Measurements from ENCODE around the gene ELMO3. TPM values are rescaled to one million over a fixed set of nuclear protein-coding genes. Genes with fewer than 3 reads are reported as not detected.

ELMO3 gene
- total and polyA plus RNA-seq, 4 donors, result 0.97 to 7.4 (median 4.6) TPM

DNA sequence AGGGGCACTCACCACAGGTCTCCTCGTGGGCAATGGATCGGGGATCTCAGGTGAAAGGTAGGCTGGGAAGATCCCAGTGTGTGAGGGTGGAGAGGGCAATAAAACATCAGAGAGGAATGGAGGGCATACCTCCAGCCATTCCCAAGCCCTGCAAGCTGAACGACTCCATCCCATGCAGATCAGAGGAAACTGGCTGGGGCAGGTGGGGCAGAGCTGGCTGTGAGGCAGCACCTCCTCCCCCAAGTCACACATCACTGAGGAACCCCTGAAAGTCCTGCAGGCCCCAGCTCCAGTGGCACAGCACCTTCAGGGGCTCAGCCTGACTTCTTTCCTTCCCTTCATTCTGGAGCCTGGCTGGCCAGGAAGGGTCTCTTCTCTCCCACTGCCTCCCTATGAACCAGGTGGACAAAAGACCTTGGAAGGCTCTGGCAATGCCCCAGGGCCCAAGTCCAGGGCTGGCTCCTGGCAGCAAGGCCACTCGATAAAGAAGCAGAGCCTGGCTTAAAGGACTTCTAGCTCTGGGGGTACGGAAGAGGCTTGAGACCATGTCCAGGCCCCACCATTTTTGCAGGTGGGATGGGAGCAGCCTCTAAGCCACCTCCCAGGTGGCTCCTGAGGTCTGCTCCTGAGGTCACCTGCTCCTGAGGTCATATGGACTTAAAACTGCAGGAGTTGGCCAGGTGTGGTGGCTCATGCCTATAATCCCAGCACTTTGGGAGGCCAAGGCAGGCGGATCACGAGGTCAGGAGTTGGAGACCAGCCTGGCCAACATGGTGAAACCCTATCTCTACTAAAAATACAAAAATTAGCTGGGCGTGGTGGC lies 14.5 kb downstream of the ELMO3 start:
- ATAC-seq (ENCODE audit: low FRiP score) (no peak), DNase-seq (no peak)
- Histone ChIP-seq H3K9me3 (ENCODE audit: control insufficient read depth, low read length) (no peaks in the 10 kb centered on the region), H3K27ac (ENCODE audit: low read depth in 1 of 2, low read length in 2 of 2) (no peak overlapping the region), H3K27me3 (ENCODE audit: control insufficient read depth in 1 of 2, insufficient read depth in 2 of 2, low read length in 1 of 2) (no peaks in the 10 kb centered on the region), H3K4me3 (ENCODE audit: low read length in 2 of 2) (no peak overlapping the region), H3K36me3 (ENCODE audit: control insufficient read depth in 1 of 2, insufficient read depth in 2 of 2, low read length in 1 of 2) (no peaks in the 10 kb centered on the region), H3K4me1 (ENCODE audit: control insufficient read depth in 1 of 2, insufficient read depth in 2 of 2, low read length in 2 of 2) (no peaks in the 10 kb centered on the region)
- 71 to 74% methylated on average over 8 of the region's 8 CpGs for WGBS, 2 donors
- intact Hi-C loops (cut with DNase I), result no loop called here

DNA sequence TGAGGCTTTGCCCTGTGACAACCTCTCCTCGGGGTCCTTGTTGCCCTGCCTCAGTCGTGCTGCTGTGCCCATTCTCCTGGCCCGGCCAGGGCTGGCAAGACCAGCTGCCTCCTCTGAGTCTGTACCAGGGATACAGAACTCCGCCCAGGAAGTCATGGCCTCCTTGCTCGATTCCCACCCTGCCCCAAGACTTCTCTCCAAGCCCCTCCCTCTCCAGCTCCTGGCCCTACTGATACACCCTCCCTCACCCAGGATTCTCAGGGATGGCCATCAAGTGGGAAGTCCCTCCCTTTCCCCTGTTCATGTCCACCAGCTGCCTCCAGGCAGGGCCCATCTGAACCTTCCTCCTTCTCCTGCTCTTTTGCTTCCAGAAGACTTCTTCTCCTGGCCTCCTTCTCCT lies 16.8 kb downstream of the ELMO3 start:
- intact Hi-C loops (cut with DNase I), result no loop called here
- WGBS, 2 donors, result 63 to 70% methylated on average over 5 of the region's 5 CpGs
- no peaks in the 10 kb centered on the region for H3K36me3 ChIP-seq (ENCODE audit: control insufficient read depth in 1 of 2, insufficient read depth in 2 of 2, low read length in 1 of 2)
- no peak for DNase-seq
- H3K27ac ChIP-seq (ENCODE audit: low read depth in 1 of 2, low read length in 2 of 2), result no peak overlapping the region
- no peaks in the 10 kb centered on the region for H3K4me1 ChIP-seq (ENCODE audit: control insufficient read depth in 1 of 2, insufficient read depth in 2 of 2, low read length in 2 of 2)
- H3K4me3 ChIP-seq (ENCODE audit: low read length in 2 of 2), result no peak overlapping the region
- no peaks in the 10 kb centered on the region for H3K9me3 ChIP-seq (ENCODE audit: control insufficient read depth, low read length)
- ATAC-seq (ENCODE audit: low FRiP score), result no peak
- H3K27me3 ChIP-seq (ENCODE audit: control insufficient read depth in 1 of 2, insufficient read depth in 2 of 2, low read length in 1 of 2), result no peaks in the 10 kb centered on the region

DNA sequence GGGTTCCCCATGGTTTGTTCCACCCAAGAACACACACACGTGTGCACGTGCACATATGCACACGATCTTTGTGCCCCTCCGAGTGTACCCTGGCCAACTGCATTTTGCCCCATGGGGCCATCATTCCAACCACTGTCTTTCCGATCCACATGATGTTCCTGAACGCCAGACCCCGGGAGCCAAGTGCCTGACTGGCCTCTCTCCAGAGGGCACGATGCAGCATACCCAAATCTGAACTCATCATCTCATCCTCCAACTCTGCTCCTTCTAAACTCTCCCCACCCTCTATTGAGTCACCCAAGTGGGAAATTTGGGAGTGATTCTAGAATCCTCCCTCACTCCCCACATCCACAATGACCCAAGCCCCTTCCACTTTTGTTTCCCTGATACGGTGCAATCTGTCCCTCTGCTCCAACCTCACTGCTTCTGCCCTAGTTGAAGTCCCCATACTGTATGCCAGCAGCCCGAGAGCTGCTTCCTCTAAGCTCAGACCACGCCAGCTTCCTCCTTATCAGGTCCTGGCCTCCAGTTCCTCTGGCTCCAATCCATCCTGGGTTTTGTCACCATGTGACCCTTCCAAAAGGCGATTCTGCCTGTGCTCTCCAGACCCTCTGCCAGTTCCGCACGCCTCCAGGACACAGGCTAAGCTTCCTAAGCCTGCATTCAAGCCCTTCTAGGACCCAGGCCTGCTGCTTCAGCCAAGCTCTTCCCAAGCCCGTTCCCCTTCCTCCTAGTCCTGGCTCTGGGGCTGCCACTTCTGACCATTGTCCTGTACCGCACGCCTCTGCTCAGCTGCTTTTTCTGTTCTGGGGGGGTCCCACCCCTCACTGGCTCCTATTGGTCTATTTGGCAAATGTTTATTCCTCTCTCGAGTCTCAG lies 17.9 kb downstream of the ELMO3 start:
- no peak overlapping the region for H3K27ac ChIP-seq (ENCODE audit: low read depth in 1 of 2, low read length in 2 of 2)
- no peaks in the 10 kb centered on the region for H3K9me3 ChIP-seq (ENCODE audit: control insufficient read depth, low read length)
- no peaks in the 10 kb centered on the region for H3K4me1 ChIP-seq (ENCODE audit: control insufficient read depth in 1 of 2, insufficient read depth in 2 of 2, low read length in 2 of 2)
- 58% methylated on average over 18 of the region's 18 CpGs for WGBS, 2 donors
- peak; percentile 72 for ATAC-seq (ENCODE audit: low FRiP score)
- peak in 1 of 2 donors; percentile 81 for DNase-seq
- H3K4me3 ChIP-seq (ENCODE audit: low read length in 2 of 2), result no peak overlapping the region
- intact Hi-C loops (cut with DNase I), result no loop called here
- no peaks in the 10 kb centered on the region for H3K36me3 ChIP-seq (ENCODE audit: control insufficient read depth in 1 of 2, insufficient read depth in 2 of 2, low read length in 1 of 2)
- no peaks in the 10 kb centered on the region for H3K27me3 ChIP-seq (ENCODE audit: control insufficient read depth in 1 of 2, insufficient read depth in 2 of 2, low read length in 1 of 2)

DNA sequence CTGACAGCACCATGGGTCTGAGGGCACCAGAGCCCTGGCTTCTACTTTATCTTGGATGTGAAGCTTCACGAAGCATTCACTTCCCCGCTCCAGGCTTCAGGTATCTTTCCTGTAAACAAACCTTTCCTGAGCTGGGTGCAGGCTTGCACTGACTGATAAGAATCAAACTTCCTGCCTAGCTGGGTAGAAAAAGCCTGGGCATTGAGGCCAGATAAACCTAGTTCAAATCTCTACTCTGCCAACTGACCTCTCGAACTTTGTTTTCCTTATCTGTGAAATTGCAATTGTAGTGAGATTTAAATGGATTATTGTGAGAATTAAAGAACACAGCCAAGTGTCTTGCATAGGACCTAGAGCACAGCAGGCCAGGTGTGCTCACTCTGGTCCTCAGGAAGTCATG lies 25.1 kb downstream of the ELMO3 start:
- intact Hi-C loops (cut with DNase I), result no loop called here
- ATAC-seq (ENCODE audit: low FRiP score) (no peak), DNase-seq (no peak)
- H3K27ac ChIP-seq (ENCODE audit: low read depth in 1 of 2, low read length in 2 of 2), result no peak overlapping the region
- H3K9me3 ChIP-seq (ENCODE audit: control insufficient read depth, low read length), result no peaks in the 10 kb centered on the region
- H3K36me3 ChIP-seq (ENCODE audit: control insufficient read depth in 1 of 2, insufficient read depth in 2 of 2, low read length in 1 of 2), result no peaks in the 10 kb centered on the region
- no peak overlapping the region for H3K4me3 ChIP-seq (ENCODE audit: low read length in 2 of 2)
- no peaks in the 10 kb centered on the region for H3K4me1 ChIP-seq (ENCODE audit: control insufficient read depth in 1 of 2, insufficient read depth in 2 of 2, low read length in 2 of 2)
- WGBS, 2 donors, result 74 to 78% methylated on average over 3 of the region's 3 CpGs
- H3K27me3 ChIP-seq (ENCODE audit: control insufficient read depth in 1 of 2, insufficient read depth in 2 of 2, low read length in 1 of 2), result no peaks in the 10 kb centered on the region

DNA sequence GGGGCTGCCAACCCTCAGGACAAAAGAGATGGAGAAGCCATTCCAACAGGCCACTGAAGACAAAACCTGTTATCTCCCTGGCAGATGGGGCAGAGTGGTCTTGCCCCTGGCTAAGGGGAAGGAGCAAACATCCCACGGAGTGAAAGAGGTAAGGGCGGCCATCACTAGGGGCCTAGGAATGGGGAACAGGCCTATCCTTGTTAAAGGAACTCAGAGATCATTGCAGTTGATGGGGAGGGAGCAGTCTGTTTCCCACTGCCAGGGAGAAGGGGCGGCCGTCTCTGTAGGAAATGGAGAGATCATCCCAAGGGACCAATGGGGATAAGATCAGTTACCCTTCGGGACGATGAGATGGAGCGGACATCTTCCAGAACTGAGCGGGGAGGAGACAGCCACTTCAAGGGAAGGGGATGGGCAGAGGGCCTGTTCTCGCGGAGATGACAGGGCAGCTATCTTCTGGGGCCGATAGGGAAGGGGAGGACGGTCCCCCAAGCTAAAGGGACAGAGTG lies 27.4 kb downstream of the ELMO3 start:
- Histone ChIP-seq H3K27ac (ENCODE audit: low read depth in 1 of 2, low read length in 2 of 2) (peak overlapping the region in 1 of 2 donors; percentile 20), H3K27me3 (ENCODE audit: control insufficient read depth in 1 of 2, insufficient read depth in 2 of 2, low read length in 1 of 2) (no peaks in the 10 kb centered on the region), H3K4me3 (ENCODE audit: low read length in 2 of 2) (peak overlapping the region; percentile 39 to 56), H3K36me3 (ENCODE audit: control insufficient read depth in 1 of 2, insufficient read depth in 2 of 2, low read length in 1 of 2) (peaks cover 0 to 4% of the 10 kb centered on the region in 2 donors), H3K4me1 (ENCODE audit: control insufficient read depth in 1 of 2, insufficient read depth in 2 of 2, low read length in 2 of 2) (no peaks in the 10 kb centered on the region), H3K9me3 (ENCODE audit: control insufficient read depth, low read length) (no peaks in the 10 kb centered on the region)
- ATAC-seq (ENCODE audit: low FRiP score) (peak; percentile 30), DNase-seq (no peak)
- WGBS, 2 donors, result 7 to 8% methylated on average over 12 of the region's 12 CpGs
- intact Hi-C loops (cut with DNase I), result loop anchor here in 1 of 2 donors (5.0 kb wide), 1 partner anchor 34 kb away; the partner anchor contains the start of genes E2F4 and EXOC3L1

DNA sequence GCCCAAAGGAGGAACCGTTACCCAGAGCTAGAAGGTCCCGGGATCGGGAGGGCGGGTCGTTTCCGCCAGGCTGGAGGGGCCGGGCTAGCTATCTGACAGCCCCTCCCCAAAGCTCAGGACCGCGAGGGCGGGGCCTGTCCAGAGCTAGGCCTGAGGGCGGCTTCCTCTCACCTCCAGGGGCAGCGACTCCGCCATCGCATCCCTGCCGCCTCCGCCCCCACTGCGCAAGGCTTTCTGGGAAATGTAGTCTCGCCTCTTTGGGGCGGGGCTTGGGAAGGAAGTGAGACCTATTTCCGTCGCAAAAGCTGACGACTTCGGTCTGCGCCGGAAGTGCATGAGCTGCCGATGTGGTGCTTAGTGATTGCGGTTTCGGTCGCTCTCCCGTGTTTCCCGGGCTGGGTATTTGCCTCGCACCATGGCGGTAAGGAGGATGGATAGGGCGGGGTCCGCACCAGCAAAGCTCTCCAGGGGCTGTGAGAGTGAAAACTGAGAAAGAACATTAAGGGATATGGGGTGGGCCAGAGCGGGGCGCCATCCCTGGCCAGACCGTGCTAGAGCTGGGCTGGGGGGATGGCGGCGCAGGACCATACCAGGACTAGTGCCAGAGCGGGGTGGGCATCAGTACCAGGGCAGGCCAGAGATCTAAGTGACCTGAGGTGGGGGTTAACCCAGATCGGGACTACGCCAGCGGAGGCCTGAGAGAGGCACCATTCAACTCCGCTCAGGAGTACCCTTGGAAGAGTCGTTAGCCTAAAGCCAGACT lies 28.1 kb downstream of the ELMO3 start, which contains the start of gene TMEM208:
TMEM208 (plus strand) TSS at position 327 of the 763 bp plus-strand sequence; CDS start at position 416, 89 bp downstream.
- peak within 1 kb of the TSS in 1 of 2 donors; percentile 48 for H3K27ac ChIP-seq (ENCODE audit: low read depth in 1 of 2, low read length in 2 of 2)
- no peaks in the 10 kb centered on the region for H3K4me1 ChIP-seq (ENCODE audit: control insufficient read depth in 1 of 2, insufficient read depth in 2 of 2, low read length in 2 of 2)
- DNase-seq, result peak; percentile 98 to 99
- H3K9me3 ChIP-seq (ENCODE audit: control insufficient read depth, low read length), result no peaks in the 10 kb centered on the region
- peaks cover 0 to 4% of the 10 kb centered on the region in 2 donors for H3K36me3 ChIP-seq (ENCODE audit: control insufficient read depth in 1 of 2, insufficient read depth in 2 of 2, low read length in 1 of 2)
- H3K27me3 ChIP-seq (ENCODE audit: control insufficient read depth in 1 of 2, insufficient read depth in 2 of 2, low read length in 1 of 2), result no peaks in the 10 kb centered on the region
- WGBS, 2 donors, result 0% methylated on average over 36 to 46 of the region's 46 CpGs
- intact Hi-C loops (cut with DNase I), result loop anchor here in 1 of 2 donors (5.0 kb wide), 1 partner anchor 35 kb away; the partner anchor contains the start of genes E2F4 and EXOC3L1
- H3K4me3 ChIP-seq (ENCODE audit: low read length in 2 of 2), result peak within 1 kb of the TSS; percentile 77
- ATAC-seq (ENCODE audit: low FRiP score), result peak; percentile 97

DNA sequence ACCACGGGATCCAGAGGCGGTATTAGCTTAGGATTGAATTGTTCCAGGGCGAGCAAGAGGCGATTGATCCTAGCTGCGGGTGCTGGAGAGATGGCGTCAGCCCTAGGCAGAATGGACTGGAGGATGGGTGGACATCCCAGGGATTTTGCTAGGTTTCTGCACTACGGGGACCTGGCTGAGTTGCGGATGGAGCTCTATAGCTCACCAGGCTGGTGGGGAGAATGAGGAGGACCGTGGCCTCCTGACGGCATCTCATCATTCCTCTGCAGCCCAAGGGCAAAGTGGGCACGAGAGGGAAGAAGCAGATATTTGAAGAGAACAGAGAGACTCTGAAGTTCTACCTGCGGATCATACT lies 28.6 kb downstream of the ELMO3 start:
- H3K27ac ChIP-seq (ENCODE audit: low read depth in 1 of 2, low read length in 2 of 2), result no peak overlapping the region
- 12 to 13% methylated on average over 12 of the region's 12 CpGs for WGBS, 2 donors
- H3K36me3 ChIP-seq (ENCODE audit: control insufficient read depth in 1 of 2, insufficient read depth in 2 of 2, low read length in 1 of 2), result peaks cover 0 to 4% of the 10 kb centered on the region in 2 donors

More for the DNA sequence above, 28.6 kb downstream of the ELMO3 start:
- Histone ChIP-seq H3K4me3 (ENCODE audit: low read length in 2 of 2) (peak overlapping the region; percentile 77), H3K4me1 (ENCODE audit: control insufficient read depth in 1 of 2, insufficient read depth in 2 of 2, low read length in 2 of 2) (no peaks in the 10 kb centered on the region), H3K27me3 (ENCODE audit: control insufficient read depth in 1 of 2, insufficient read depth in 2 of 2, low read length in 1 of 2) (no peaks in the 10 kb centered on the region), H3K9me3 (ENCODE audit: control insufficient read depth, low read length) (no peaks in the 10 kb centered on the region)
- DNase-seq (no peak), ATAC-seq (ENCODE audit: low FRiP score) (no peak)
- intact Hi-C loops (cut with DNase I), result loop anchor here in 1 of 2 donors (5.0 kb wide), 1 partner anchor 35 kb away; the partner anchor contains the start of genes E2F4 and EXOC3L1
